Activated CD8-positive, alpha-beta memory T cell treated with anti-CD3 and anti-CD28 coated beads, Interleukin-2, amount 50 U/mL, for 48 hours (primary cell): ENCODE measurements around the gene PLSCR1.

ENCODE experiments used
- DNase-seq: peaks from one replicate; pipeline ENCODE4 v3.0.0-alpha.2; 2020

The PLSCR1 gene, protein sequence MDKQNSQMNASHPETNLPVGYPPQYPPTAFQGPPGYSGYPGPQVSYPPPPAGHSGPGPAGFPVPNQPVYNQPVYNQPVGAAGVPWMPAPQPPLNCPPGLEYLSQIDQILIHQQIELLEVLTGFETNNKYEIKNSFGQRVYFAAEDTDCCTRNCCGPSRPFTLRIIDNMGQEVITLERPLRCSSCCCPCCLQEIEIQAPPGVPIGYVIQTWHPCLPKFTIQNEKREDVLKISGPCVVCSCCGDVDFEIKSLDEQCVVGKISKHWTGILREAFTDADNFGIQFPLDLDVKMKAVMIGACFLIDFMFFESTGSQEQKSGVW

DNA sequence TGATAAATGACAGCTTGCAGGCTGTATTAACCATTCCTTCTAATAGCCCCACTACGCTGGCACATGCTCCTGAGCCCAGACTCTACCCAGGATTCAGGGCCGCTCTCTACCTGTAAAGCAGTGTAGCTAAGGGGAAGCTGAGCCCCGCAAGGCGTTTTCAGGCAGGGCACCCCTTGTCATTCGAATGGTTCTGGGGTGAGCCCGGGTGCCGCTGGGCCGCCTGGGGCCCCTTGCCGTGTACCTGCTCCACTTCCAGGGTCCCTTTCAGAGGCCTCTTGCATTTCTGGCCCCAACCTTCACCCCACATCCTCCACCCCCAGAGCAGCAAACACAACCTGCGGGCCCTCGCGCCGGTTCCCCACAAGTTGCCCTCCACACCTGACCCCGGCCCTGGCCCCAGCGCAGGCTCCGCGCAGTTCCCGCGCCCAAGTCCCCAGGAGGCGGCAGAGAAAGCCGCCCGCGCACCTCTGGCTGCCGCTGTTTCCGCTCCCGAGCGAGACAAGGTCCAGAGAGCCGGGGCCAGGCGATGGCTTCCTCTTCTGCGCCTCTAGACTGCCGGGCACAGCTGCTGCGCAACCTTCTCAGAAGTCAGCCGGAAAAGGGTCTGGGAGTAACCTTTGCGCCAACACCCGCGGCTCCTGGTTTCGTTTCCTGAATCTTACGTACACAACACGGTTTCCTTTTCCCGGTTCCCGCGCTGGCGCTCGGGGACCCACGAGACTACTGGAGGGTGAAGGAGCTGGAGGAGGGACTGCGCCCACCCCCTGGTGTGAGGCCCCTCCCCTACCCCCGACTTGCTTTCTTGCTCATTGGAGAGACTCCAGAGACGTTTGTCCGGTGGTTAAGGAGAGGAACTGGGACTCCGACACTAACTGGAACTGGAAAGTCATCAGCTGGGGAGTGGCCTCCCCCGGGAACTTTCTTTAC lies at the start of gene PLSCR1:
PLSCR1 (minus strand) TSS at position 606 of the 927 bp plus-strand sequence. CDS start 8,055 bp downstream, outside the sequence.
- DNase-seq: peak; percentile 86

DNA sequence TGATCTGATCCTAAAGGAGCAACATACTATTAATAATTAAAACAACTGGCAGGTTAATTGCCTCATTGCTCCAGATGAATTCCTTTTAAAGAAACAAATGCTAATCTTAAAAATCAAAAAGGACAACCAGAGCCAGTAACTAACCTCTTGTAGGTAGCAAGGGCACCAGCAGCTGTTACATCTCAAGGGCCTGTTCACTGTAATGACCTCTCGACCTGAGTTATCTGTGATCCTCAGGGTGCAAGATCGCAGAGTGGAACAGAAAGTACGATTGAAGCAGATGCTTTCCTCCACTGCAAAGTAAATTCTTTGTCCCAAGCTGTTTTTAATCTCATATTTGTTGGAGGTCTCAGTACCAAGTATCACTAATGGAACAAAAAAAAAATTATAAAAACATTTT lies 49.4 kb upstream of the PLSCR1 start:
- no peak for DNase-seq

GRCh38 chr3:146590521-146590920 lies 46.1 kb upstream of the PLSCR1 start:
- DNase-seq: no peak

DNA sequence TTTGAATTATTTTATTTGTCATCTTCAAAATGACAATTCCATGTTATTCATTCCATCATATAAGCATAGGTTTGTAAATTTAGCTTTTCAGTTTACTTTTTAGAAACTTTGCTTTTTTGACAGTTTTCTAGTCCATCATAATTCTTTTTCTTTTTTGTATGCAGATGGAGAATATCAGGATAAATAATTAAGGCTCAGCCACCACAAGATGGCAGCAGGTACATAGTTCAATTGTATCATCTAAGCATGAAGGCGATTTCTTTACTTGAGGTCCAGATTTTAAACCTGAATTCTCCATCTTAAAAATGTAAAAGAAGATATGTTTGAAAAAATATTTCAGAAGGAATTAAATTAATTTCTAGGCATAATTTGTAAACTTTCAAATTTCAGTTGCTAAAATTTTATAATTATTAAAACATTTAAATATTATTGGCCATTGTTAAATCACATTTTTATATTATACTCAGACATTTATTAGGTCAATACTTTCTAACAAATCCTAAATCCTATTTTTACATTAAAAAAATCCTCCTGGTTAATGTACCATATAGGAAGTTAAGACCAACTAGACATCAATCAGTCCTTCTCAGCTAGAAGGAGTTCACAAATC lies 45.6 kb upstream of the PLSCR1 start:
- DNase-seq: no peak

- DNase-seq: no peak
Measured at GRCh38 chr3:146585156-146585555, 40.7 kb upstream of the PLSCR1 start.

- no peak for DNase-seq
Measured at GRCh38 chr3:146581951-146582467, 37.6 kb upstream of the PLSCR1 start.

DNA sequence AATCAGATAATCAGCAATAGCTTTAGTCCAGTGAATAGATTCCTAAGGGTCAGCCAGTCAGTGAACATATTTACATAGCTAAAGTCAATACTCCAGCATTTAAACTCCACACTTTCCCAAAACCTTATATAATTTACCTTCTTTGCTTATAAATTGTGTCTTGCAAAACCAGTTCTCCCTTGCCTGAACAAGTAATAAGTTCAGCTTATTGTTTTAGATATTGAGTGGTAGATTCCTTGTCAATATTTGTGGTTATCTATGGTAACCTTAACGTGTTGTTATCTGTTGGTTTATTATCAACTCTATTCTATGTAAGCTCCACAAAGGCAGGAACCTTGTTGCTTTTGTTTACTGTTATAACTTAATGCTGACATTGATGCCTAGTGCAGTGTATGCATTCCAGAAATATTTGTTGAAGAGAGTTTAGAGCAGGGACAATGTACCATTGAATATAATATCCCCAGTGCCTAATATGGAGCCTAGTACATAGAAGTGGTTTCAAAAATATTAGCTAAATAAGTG lies 36.7 kb upstream of the PLSCR1 start:
- no peak for DNase-seq

DNA sequence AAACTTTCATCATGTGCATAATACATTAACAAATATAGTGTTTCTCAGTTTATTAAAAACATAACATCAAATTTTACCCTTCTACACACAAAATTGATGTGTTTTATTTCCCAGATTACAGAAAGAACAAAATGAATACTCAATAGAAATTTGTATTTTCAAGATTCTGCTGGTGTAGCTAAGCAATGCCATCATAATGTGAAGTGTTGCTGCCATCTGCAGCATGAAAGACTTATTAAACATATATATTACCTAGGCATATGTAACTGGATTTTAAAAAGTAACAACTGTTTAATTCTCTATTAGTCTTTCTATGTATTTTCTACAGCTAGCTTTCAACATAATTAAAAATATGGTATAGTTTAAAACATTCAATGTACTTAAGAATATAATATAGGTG lies 33.3 kb upstream of the PLSCR1 start:
- no peak for DNase-seq

- no peak for DNase-seq
Measured at GRCh38 chr3:146575636-146576035, 31.2 kb upstream of the PLSCR1 start.

- DNase-seq: no peak
Measured at GRCh38 chr3:146574173-146574572, 29.8 kb upstream of the PLSCR1 start.

DNA sequence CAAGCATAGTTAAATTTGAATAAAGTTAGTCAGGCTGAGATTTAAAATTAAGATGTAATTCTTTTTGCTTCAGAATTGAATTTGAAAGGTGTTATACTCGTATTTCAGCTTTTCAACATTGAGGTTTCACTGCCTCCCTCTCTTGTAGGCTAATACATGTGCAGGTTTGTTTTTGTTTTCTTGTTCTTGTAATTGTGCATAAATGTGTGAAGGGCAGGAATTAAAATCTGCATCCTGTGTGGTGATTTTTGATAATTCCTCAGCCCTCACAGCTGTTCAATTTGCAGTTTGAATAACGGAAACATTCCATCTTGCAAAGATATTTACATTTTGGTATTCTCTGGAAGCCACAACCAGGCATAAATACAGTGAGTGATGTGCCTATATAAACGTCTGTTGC lies 24.9 kb upstream of the PLSCR1 start:
- DNase-seq: no peak

DNA sequence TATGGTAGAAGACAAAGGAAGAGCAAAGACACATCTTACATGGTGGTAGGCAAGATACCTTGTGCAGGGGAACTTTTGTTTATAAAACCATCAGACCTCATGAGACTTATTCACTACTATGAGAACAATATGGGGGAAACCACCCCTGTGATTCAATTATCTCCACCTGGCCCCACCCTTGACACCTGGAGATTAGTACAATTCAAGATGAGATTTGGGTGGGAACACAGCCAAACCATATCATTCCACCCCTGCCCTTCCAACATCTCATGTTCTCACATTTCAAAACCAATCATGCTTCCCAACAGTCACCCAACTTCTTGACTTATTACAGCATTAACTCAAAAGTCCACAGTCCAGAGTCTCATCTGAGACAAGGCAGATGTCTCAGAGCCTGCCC lies 21.7 kb upstream of the PLSCR1 start:
- no peak for DNase-seq

DNA sequence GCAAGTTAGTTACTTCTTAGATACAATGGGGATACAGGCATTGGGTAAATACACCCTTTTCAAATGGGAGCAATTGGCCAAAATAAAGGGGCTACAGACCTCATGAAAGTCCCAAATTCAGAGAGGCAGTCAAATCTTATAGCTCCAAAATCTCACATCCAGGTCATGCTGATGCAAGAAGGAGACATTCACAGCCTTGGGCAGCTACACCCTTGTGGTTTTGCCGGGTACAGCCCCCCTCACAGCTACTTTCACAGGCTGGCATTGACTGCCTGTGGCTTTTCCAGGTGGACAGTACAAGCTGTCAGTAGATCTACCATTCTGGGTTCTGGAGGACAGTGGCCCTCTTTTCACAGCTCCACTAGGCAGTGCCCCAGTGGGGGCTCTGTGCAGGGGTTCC lies 17.5 kb upstream of the PLSCR1 start:
- no peak for DNase-seq

DNA sequence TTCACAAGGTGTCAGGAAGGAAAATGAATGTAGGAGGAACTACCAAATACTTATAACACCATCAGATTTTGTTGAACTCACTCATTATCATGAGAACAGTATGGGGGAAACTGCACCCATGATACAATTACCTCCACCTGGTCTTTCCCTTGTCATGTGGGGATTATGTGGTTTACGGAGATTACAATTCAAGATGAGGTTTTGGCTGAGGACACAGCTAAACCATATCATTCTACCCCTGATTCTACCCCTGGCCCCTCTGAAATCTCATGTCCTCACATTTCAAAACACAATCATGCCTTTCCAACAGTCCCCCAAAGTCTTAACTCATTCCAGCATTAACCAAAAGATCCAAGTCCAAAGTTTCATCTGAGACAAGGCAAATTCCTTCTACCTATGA lies 17.1 kb upstream of the PLSCR1 start:
- DNase-seq: no peak

DNA sequence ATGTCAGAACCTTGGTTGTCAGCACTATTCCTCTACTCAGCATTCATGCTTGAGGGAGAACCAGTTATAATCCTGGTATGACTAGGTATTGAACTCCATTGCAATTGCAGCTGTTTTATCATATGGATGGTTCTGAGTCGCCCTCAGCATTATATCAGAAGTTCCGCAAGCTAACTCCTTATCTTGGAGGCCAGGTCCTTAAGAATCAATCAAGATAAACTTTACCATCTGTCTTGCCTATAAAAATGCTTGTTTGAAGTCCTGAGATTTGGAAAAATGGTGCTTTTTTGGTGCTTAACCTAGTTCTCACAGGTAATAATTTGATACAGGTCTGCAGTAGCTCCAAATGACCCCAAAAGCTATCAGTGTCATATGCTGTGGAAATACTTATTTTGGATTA lies 16.3 kb upstream of the PLSCR1 start:
- DNase-seq: no peak

- DNase-seq: no peak
Measured at GRCh38 chr3:146559388-146559787, 15.0 kb upstream of the PLSCR1 start.

- DNase-seq: no peak
Measured at GRCh38 chr3:146558781-146559180, 14.4 kb upstream of the PLSCR1 start.

DNA sequence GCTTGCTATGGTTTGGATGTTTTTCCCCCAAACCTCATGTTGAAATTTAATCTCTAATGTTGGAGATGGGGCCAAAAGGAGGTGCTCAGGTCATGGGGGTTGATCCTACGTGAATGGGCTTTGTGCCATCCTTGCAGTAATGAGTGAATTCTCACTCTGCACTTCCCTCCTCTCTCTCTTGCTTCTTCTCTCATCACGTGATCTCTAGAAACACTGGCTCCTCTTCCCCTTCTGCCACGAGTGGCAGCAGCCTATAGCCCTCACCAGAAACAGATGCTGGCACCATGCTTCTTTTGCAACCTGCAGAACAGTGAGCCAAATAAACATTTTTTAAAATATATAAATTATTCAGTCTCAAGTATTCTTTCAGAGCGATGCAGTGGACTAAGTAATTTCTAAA lies 13.3 kb upstream of the PLSCR1 start:
- no peak for DNase-seq

DNA sequence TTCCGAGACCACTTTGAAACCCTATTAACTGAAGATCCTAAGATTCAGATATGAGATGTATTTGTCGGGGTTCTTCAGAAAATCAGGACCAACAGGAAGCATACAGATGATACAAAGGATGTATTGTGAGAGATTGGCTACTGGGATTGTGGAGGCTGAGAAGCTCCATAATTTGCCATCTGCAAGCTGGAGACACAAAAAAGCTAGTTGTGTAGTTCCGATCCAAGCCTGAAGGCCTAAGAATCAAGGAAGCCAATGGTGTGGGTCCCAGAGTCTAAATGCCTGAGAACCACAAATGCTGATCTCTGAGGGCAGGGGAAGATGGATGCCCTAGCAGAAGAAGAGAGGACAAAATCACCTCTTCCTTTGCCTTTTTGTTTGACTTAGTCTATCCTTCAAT lies 10.9 kb upstream of the PLSCR1 start:
- DNase-seq: no peak

GRCh38 chr3:146554151-146554760 lies 9.8 kb upstream of the PLSCR1 start:
- DNase-seq: no peak

GRCh38 chr3:146550743-146551510 lies 6.5 kb upstream of the PLSCR1 start:
- DNase-seq: no peak

DNA sequence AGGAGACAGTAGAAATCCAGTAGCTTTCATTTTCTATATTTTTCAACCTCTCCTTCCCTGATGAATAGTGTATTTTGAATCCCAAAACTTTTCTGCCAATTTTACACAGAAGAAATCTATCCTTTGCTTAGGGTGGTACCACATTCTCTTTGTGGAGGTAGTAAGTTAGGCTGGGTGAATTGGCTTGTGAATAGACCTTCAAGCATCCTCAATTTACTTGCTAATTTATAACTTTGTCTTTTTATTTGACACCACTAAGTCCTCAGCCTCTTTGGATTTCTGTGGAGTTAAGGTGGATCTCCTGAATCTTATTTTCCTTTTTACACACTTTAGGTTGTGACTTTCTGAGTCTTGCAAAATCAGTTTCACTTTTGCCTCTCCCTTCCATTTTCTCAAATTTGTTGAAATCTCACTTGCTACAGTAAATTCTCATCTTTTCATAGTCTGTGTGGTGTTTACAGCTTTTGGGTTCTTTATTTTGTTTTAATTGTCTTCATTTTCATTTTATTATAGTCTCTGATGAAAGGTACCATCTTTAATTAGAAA lies 5.7 kb upstream of the PLSCR1 start:
- DNase-seq: no peak
